LNCaP clone FGC (cell line): ENCODE measurements around the gene PTPRM.

Experiments used
- DNase-seq: peaks from one replicate; pipeline ENCODE4 v3.0.0-alpha.2; 2011; ENCODE audit warnings: low read depth
- H3K4me3 ChIP-seq: 2 replicates; pipeline ENCODE4 v1.5.1; 2011; ENCODE audit warnings: mild to moderate bottlenecking, low read depth, low read length, control low read depth
- CTCF ChIP-seq: IDR thresholded peaks from 2 replicates; pipeline ENCODE4 v1.5.1; 2012; ENCODE audit warnings: mild to moderate bottlenecking; ENCODE audit not compliant: control insufficient read depth, insufficient read depth; ENCODE audit errors: extremely low read depth

The PTPRM gene

GRCh38 chr18:8365006-8365405, 797.9 kb downstream of the PTPRM start:
- TF ChIP-seq CTCF = no peak
- no peak for DNase-seq
- no peak overlapping the region for H3K4me3 ChIP-seq

- no peak for TF ChIP-seq CTCF
- no peak overlapping the region for H3K4me3 ChIP-seq
- DNase-seq = no peak
Measured at GRCh38 chr18:8365528-8365927, 798.4 kb downstream of the PTPRM start.

- no peak for DNase-seq
- no peak for TF ChIP-seq CTCF
- H3K4me3 ChIP-seq = no peak overlapping the region
Measured at GRCh38 chr18:8366070-8366469, 799.0 kb downstream of the PTPRM start.

GRCh38 chr18:8366656-8367055, 799.5 kb downstream of the PTPRM start:
- DNase-seq = no peak
- TF ChIP-seq CTCF = no peak
- no peak overlapping the region for H3K4me3 ChIP-seq

GRCh38 chr18:8367217-8367988, 800.3 kb downstream of the PTPRM start:
- no peak overlapping the region for H3K4me3 ChIP-seq
- DNase-seq = no peak
- TF ChIP-seq CTCF = no peak

- no peak for TF ChIP-seq CTCF
- no peak for DNase-seq
- no peak overlapping the region for H3K4me3 ChIP-seq
Measured at GRCh38 chr18:8368512-8369217, 801.5 kb downstream of the PTPRM start.
